ENCODE results near the gene PHACTR1.
"Not testable (repeated sequence)": the region's sequence is repeated elsewhere in the genome, so short reads cannot be mapped to it uniquely, and the experiment has no call there.

The PHACTR1 gene

GRCh38 chr6:13103169-13103568 lies 386.6 kb downstream of the PHACTR1 start:
- DNase-seq (ENCODE audit: low read depth) = no peak

GRCh38 chr6:13105139-13105538 lies 388.6 kb downstream of the PHACTR1 start:
- no peak for DNase-seq (ENCODE audit: low read depth)

- no peak for DNase-seq (ENCODE audit: low read depth)
Measured at GRCh38 chr6:13112921-13113320, 396.4 kb downstream of the PHACTR1 start.

GRCh38 chr6:13113376-13113775 lies 396.8 kb downstream of the PHACTR1 start:
- DNase-seq (ENCODE audit: low read depth) = no peak

- DNase-seq (ENCODE audit: low read depth) = no peak
Measured at GRCh38 chr6:13113981-13114593, 397.5 kb downstream of the PHACTR1 start.

- DNase-seq (ENCODE audit: low read depth) = no peak
Measured at GRCh38 chr6:13116155-13116554, 399.6 kb downstream of the PHACTR1 start.

GRCh38 chr6:13117570-13117969 lies 401.0 kb downstream of the PHACTR1 start:
- DNase-seq (ENCODE audit: low read depth) = no peak

- no peak for DNase-seq (ENCODE audit: low read depth)
Measured at GRCh38 chr6:13119549-13119948, 403.0 kb downstream of the PHACTR1 start.

DNA sequence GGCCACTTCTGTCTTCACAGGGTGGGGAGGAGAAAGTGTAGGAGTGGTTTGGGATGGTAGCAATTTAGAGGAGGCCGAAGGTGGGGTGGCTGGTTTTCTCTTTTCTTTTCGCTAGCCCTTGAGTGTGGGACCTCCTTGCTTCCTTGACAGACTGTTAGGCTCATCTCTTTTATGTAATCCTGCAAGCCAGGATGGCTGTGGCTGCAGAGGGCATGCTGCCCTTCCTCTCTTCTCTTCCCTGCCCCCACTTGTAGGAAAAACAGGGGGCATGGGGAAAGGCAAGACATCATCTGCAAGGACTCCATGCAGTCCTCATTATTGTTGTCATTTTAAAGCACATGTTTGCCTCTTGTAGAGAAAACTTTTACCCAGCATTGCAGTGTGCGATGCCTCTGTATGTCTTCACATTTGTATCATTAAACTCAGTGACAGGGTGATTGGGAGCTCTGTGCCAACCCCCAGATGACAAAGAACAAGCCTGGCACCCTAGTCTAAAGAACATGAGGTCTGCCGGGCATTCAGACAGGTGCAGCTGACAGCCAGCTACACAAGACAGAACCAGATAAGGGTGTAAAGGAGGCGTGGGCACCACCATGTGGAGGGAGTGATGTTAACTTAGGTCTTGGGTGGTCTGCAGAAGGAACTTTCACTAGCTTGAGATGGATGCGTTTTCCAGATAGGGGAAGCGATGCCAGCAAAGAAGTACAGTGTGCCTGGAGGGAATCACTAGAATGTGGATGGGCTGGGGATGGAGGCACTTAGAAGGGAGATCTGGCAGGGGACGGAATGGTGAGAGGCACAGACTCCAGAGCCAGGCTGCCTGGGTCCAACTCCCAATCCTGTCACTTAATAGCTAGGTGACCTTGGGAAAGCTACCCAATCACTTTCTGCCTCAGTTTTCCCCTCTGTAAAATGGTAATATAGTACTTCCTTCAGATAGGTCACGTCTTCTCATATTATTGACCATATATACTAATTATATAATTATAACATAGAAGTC lies 404.2 kb downstream of the PHACTR1 start:
- no peak for DNase-seq (ENCODE audit: low read depth)

DNA sequence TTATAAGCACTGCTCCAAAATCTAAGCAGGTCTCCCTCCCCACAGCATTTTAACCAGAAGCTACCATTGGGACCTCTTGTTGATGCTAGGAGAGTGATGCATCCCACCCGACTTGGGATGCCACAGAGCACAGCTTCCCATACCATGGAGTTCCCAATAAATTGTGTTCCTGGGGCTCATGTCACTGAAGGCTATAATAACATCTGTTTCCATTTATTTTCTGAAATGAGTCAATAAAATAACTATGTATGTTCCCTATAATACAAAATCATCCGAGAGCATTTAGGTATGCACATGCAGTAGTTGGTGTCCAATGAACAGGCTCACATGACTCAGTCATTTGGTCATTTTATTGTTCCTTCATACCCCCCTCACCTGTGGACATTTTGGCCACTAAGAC lies 407.6 kb downstream of the PHACTR1 start:
- no peak for DNase-seq (ENCODE audit: low read depth)

DNA sequence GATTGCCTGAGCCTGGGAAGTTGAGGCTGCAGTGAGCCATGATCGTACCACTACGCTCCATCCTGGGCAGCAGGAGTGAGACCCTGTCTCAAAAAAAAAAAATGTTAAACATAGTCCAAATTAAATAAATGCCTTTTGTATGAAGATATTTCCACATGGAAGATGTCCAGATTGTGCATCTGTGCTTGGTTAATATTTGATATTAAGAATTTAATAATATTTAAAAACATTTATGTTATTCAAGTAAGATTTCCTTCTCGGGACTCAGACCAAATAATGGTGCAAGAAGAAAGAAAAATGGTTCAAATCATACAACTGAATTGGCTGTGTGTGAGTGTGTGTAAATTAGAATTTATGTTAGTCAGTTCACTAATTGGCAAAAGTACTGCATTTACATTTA lies 409.3 kb downstream of the PHACTR1 start:
- DNase-seq (ENCODE audit: low read depth) = no peak

GRCh38 chr6:13131935-13132661 lies 415.5 kb downstream of the PHACTR1 start:
- no peak for DNase-seq (ENCODE audit: low read depth)

DNA sequence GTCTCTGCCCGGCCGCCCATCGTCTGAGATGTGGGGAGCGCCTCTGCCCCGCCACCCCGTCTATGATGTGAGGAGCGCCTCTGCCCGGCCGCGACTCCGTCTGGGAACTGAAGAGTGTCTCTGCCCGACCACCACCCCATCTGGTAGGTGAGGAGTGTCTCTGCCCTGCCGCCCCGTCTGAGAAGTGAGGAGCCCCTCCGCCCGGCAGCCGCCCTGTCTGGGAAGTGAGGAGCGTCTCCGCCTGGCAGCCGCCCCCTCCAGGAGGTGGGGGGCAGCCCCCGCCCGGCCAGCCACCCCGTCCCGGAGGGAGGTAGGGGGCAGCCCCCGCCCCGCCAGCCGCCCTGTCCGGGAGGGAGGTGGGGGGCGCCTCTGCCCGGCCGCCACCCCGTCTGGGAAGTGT lies 417.3 kb downstream of the PHACTR1 start:
- DNase-seq (ENCODE audit: low read depth) = not testable (repeated sequence)

DNA sequence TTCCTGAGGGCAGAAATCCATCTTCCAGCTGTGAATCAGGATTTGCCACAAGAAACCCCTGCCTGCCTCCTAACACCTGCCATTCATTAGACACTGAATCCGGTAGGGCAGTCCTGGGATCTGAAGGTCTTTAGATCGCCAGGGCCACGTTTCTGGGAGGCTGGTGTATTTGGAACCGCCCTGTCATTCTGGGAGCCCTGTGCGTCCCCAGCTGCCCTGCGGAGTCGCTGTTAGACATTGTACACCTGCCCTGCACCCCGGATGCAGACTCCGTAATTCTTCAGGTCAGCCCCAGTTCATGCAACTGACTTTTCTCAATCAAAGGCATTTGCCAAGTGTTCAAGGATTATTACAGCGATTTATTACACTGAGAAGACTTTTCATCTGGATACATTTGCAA lies 418.6 kb downstream of the PHACTR1 start:
- DNase-seq (ENCODE audit: low read depth) = no peak

DNA sequence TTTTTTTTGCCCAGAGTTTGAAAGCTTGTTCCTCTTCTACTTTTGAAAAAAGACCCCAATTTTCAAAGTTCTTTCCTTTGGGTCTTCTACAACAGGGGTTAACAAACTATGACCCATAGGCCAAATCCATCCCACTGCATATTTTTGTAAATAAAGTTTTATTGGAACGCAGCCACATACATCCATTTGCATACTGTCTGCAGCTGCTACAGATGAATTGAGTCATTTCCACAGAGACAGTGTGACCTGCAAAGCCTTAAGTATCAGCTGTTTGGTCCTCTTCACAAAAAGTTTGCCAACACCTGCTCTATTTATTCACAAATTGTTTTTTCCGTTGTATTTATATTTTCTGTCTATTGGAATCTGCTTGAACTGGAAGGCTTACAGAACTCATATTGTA lies 422.6 kb downstream of the PHACTR1 start:
- DNase-seq (ENCODE audit: low read depth) = no peak

GRCh38 chr6:13140980-13141379 lies 424.4 kb downstream of the PHACTR1 start:
- no peak for DNase-seq (ENCODE audit: low read depth)

DNA sequence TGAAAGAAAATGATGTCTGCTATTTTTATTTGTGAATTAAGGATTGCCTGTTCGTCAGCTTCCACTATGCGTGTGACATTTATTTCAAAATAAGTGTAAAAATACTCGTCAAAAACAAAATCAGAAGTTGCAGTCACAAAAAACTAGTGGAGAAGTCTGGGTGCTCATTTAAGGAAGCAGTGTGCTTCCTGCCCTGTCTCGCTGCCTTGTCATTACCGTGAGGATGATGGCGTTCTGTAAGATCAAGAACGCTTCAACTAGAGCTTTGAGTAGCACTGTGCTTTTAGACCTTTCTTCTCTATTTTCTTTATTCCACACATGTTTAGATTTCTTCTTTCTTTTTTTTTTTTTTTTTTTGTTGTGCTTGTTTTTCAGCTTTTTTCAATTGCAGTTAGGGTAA lies 424.8 kb downstream of the PHACTR1 start:
- no peak for DNase-seq (ENCODE audit: low read depth)

GRCh38 chr6:13142611-13143010 lies 426.0 kb downstream of the PHACTR1 start:
- no peak for DNase-seq (ENCODE audit: low read depth)

GRCh38 chr6:13146442-13146841 lies 429.9 kb downstream of the PHACTR1 start:
- DNase-seq (ENCODE audit: low read depth) = no peak

GRCh38 chr6:13147376-13147775 lies 430.8 kb downstream of the PHACTR1 start:
- DNase-seq (ENCODE audit: low read depth) = no peak

DNA sequence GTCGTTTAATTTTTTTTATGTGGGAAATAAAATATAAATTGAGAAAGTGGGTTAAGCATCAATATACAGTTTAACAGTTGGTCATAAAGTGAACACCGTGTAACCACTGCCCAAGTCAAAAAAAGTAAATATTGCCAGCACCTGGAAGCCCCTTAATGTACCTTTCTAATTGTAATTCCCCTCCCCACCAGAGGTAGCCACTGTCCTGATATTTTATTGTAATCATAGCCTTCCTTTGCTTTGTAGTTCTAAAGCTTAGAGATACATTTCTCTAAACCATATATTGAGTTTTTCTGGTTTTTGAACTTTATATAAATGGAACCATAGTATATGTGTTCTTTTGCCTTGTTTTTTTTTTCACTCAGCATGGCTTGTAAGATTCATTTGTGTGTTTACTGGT lies 431.2 kb downstream of the PHACTR1 start:
- DNase-seq (ENCODE audit: low read depth) = no peak

DNA sequence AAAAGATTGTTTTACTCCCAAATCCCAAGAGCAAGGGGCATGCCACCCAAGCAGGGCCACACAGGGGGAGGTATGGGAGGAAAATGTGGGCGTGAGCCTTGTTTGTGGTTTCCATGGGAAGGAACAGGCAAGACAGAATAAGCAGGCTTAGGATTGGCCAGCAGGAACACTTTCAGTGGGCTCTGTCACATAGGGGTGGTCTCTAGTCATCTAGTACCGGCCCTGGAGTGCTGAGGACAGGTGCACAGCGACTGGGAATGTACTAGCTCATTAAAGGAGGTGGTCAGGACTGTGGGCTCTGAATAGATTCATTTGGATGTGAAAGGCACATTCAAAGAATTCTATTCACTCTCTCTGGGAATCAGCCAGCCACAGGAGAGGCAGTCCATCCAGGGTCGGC lies 436.2 kb downstream of the PHACTR1 start:
- DNase-seq (ENCODE audit: low read depth) = no peak

- no peak for DNase-seq (ENCODE audit: low read depth)
Measured at GRCh38 chr6:13156381-13156780, 439.8 kb downstream of the PHACTR1 start.
